ENCODE results near the gene JPH3. TPM values are rescaled to one million over a fixed set of nuclear protein-coding genes. Genes with fewer than 3 reads are reported as not detected.

JPH3 gene
- total and polyA plus RNA-seq, 7 donors = under 0.01 to 1.4 (median 0.73) TPM; not detected in 1

- WGBS, 2 donors = 91 to 92% methylated on average over 6 of the region's 6 CpGs
- no peaks in the 10 kb centered on the region for H3K36me3 ChIP-seq
These were observed 37.9 kb upstream of the JPH3 start for GRCh38 chr16:87564524-87564778.

GRCh38 chr16:87569601-87570571 lies 32.4 kb upstream of the JPH3 start:
- H3K27ac ChIP-seq = no peak overlapping the region
- intact Hi-C loops (cut with DNase I) = no loop called here
- 53 to 77% methylated on average over 25 of the region's 25 CpGs for WGBS, 2 donors

More at GRCh38 chr16:87564524-87564778, 37.9 kb upstream of the JPH3 start:
- Histone ChIP-seq H3K4me3 (no peak overlapping the region), H3K27ac (no peak overlapping the region), H3K9me3 (no peaks in the 10 kb centered on the region), H3K4me1 (no peaks in the 10 kb centered on the region), H3K27me3 (no peaks in the 10 kb centered on the region)
- TF ChIP-seq POLR2A (IDR thresholded peaks at IDR 0.05) = no peak
- TF ChIP-seq POLR2AphosphoS5 (IDR thresholded peaks at IDR 0.05) = no peak
- no peak for TF ChIP-seq CTCF (IDR thresholded peaks at IDR 0.05)
- no peak for TF ChIP-seq EP300 (IDR thresholded peaks at IDR 0.05)
- intact Hi-C loops (cut with DNase I) = no loop called here
- no peak for DNase-seq

GRCh38 chr16:87570572-87570937 lies 31.8 kb upstream of the JPH3 start:
- 14 to 56% methylated on average over 6 of the region's 6 CpGs for WGBS, 2 donors
- intact Hi-C loops (cut with DNase I) = no loop called here

More at GRCh38 chr16:87569601-87570571, 32.4 kb upstream of the JPH3 start:
- Histone ChIP-seq H3K9me3 (no peaks in the 10 kb centered on the region), H3K36me3 (no peaks in the 10 kb centered on the region), H3K4me1 (peaks cover 0 to 17% (median 13%) of the 10 kb centered on the region in 4 donors), H3K27me3 (no peaks in the 10 kb centered on the region), H3K4me3 (no peak overlapping the region)
- TF ChIP-seq CTCF (IDR thresholded peaks at IDR 0.05) (no peak), POLR2A (IDR thresholded peaks at IDR 0.05) (no peak), POLR2AphosphoS5 (IDR thresholded peaks at IDR 0.05) (no peak)
- no peak for DNase-seq

GRCh38 chr16:87570938-87571867 lies 31.1 kb upstream of the JPH3 start:
- Histone ChIP-seq H3K27ac (peak overlapping the region in 3 of 4 donors; percentile 7 to 49 (median 21)), H3K4me1 (peaks cover 0 to 17% (median 13%) of the 10 kb centered on the region in 4 donors), H3K36me3 (no peaks in the 10 kb centered on the region), H3K4me3 (no peak overlapping the region), H3K27me3 (no peaks in the 10 kb centered on the region), H3K9me3 (no peaks in the 10 kb centered on the region)
- TF ChIP-seq CTCF (IDR thresholded peaks at IDR 0.05) (peak in 3 of 4 experiments; percentile 24 to 44 (median 27)), EP300 (IDR thresholded peaks at IDR 0.05) (no peak), POLR2AphosphoS5 (IDR thresholded peaks at IDR 0.05) (no peak), POLR2A (IDR thresholded peaks at IDR 0.05) (no peak)
- intact Hi-C loops (cut with DNase I) = no loop called here
- 23 to 42% methylated on average over 24 of the region's 24 CpGs for WGBS, 2 donors
- DNase-seq = no peak

More at GRCh38 chr16:87570572-87570937, 31.8 kb upstream of the JPH3 start:
- no peaks in the 10 kb centered on the region for H3K36me3 ChIP-seq
- peak overlapping the region in 1 of 4 donors; percentile 49 for H3K27ac ChIP-seq
- no peak for DNase-seq
- TF ChIP-seq CTCF (IDR thresholded peaks at IDR 0.05) (no peak), EP300 (IDR thresholded peaks at IDR 0.05) (no peak), POLR2AphosphoS5 (IDR thresholded peaks at IDR 0.05) (no peak), POLR2A (IDR thresholded peaks at IDR 0.05) (no peak)
- no peaks in the 10 kb centered on the region for H3K9me3 ChIP-seq
- no peaks in the 10 kb centered on the region for H3K27me3 ChIP-seq
- H3K4me1 ChIP-seq = peaks cover 0 to 17% (median 13%) of the 10 kb centered on the region in 4 donors
- no peak overlapping the region for H3K4me3 ChIP-seq

Data from sigmoid colon (tissue), 7 donors.